Measurements from ENCODE around the gene ARHGDIG.

GRCh38 chr16:240559-240958 is 39.8 kb upstream of the ARHGDIG start:
- TF ChIP-seq CTCF (IDR thresholded peaks at IDR 0.05): no peak
- TF ChIP-seq POLR2A (IDR thresholded peaks at IDR 0.05): no peak
